ENCODE results near the gene NCOA3. TPM values are rescaled to one million over a fixed set of nuclear protein-coding genes. Genes with fewer than 3 reads are reported as not detected.

NCOA3 gene
- total and polyA plus RNA-seq, 10 of the 15 experiments (the other 5 are each of a cell fraction or from before 2014, with no cell fraction given): 16.9 to 96.2 (median 73.6) TPM

GRCh38 chr20:47622118-47622665 is 120.5 kb downstream of the NCOA3 start:
- Histone ChIP-seq H3K4me1 (ENCODE audit: control insufficient read depth, insufficient read depth, low read length) (peaks cover 10% of the 10 kb centered on the region), H3K36me3 (ENCODE audit: control insufficient read depth in 2 of 2, insufficient read depth in 2 of 2, low read length in 1 of 2) (peaks cover 6 to 30% of the 10 kb centered on the region in 2 experiments), H3K27me3 (replicated peaks in 1 of 2; ENCODE audit: control insufficient read depth in 2 of 2, insufficient read depth in 2 of 2, low read length in 1 of 2) (no peaks in the 10 kb centered on the region), H4K20me1 (ENCODE audit: control insufficient read depth, insufficient read depth) (no peaks in the 10 kb centered on the region), H3K9me3 (replicated peaks; ENCODE audit: control insufficient read depth, insufficient read depth, low read length) (no peaks in the 10 kb centered on the region), H3K4me3 (no peak overlapping the region), H3K27ac (ENCODE audit: control insufficient read depth, insufficient read depth) (no peak overlapping the region), H3K4me2 (ENCODE audit: control insufficient read depth, insufficient read depth) (no peak overlapping the region), H2AFZ (ENCODE audit: control insufficient read depth, low read depth, low read length) (no peak overlapping the region), H3K9ac (ENCODE audit: control insufficient read depth, insufficient read depth, low read length) (no peak overlapping the region), H3K79me2 (ENCODE audit: control insufficient read depth, insufficient read depth, low read length) (peaks cover 39% of the 10 kb centered on the region)
- no peak for TF ChIP-seq SREBF2 (IDR thresholded peaks at IDR 0.05; ENCODE audit: low read length)
- no peak for TF ChIP-seq ZNF384 (IDR thresholded peaks at IDR 0.05; ENCODE audit: borderline replicate concordance, low read depth, low read length)
- TF ChIP-seq ZNF687 (IDR thresholded peaks at IDR 0.05): no peak
- TF ChIP-seq, protein P1, sequence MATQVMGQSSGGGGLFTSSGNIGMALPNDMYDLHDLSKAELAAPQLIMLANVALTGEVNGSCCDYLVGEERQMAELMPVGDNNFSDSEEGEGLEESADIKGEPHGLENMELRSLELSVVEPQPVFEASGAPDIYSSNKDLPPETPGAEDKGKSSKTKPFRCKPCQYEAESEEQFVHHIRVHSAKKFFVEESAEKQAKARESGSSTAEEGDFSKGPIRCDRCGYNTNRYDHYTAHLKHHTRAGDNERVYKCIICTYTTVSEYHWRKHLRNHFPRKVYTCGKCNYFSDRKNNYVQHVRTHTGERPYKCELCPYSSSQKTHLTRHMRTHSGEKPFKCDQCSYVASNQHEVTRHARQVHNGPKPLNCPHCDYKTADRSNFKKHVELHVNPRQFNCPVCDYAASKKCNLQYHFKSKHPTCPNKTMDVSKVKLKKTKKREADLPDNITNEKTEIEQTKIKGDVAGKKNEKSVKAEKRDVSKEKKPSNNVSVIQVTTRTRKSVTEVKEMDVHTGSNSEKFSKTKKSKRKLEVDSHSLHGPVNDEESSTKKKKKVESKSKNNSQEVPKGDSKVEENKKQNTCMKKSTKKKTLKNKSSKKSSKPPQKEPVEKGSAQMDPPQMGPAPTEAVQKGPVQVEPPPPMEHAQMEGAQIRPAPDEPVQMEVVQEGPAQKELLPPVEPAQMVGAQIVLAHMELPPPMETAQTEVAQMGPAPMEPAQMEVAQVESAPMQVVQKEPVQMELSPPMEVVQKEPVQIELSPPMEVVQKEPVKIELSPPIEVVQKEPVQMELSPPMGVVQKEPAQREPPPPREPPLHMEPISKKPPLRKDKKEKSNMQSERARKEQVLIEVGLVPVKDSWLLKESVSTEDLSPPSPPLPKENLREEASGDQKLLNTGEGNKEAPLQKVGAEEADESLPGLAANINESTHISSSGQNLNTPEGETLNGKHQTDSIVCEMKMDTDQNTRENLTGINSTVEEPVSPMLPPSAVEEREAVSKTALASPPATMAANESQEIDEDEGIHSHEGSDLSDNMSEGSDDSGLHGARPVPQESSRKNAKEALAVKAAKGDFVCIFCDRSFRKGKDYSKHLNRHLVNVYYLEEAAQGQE (IDR thresholded peaks at IDR 0.05; ENCODE audit: low read depth, low read length): no peak
- no peak for TF ChIP-seq ZNF24 (IDR thresholded peaks at IDR 0.05)
- no peak for TF ChIP-seq ZZZ3 (IDR thresholded peaks at IDR 0.05; ENCODE audit: control insufficient read depth, insufficient read length, low read depth)
- no peak for TF ChIP-seq KAT2A (conservative IDR thresholded peaks at IDR 0.05; ENCODE audit: control insufficient read depth, low read depth, low read length)
- no peak for TF ChIP-seq CBFB (IDR thresholded peaks at IDR 0.05; ENCODE audit: low read depth)
- no peak for TF ChIP-seq POLR2AphosphoS2 (IDR thresholded peaks at IDR 0.05; ENCODE audit: low read depth, low read length)
- TF ChIP-seq, protein P2, sequence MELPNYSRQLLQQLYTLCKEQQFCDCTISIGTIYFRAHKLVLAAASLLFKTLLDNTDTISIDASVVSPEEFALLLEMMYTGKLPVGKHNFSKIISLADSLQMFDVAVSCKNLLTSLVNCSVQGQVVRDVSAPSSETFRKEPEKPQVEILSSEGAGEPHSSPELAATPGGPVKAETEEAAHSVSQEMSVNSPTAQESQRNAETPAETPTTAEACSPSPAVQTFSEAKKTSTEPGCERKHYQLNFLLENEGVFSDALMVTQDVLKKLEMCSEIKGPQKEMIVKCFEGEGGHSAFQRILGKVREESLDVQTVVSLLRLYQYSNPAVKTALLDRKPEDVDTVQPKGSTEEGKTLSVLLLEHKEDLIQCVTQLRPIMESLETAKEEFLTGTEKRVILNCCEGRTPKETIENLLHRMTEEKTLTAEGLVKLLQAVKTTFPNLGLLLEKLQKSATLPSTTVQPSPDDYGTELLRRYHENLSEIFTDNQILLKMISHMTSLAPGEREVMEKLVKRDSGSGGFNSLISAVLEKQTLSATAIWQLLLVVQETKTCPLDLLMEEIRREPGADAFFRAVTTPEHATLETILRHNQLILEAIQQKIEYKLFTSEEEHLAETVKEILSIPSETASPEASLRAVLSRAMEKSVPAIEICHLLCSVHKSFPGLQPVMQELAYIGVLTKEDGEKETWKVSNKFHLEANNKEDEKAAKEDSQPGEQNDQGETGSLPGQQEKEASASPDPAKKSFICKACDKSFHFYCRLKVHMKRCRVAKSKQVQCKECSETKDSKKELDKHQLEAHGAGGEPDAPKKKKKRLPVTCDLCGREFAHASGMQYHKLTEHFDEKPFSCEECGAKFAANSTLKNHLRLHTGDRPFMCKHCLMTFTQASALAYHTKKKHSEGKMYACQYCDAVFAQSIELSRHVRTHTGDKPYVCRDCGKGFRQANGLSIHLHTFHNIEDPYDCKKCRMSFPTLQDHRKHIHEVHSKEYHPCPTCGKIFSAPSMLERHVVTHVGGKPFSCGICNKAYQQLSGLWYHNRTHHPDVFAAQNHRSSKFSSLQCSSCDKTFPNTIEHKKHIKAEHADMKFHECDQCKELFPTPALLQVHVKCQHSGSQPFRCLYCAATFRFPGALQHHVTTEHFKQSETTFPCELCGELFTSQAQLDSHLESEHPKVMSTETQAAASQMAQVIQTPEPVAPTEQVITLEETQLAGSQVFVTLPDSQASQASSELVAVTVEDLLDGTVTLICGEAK (IDR thresholded peaks at IDR 0.05; ENCODE audit: borderline replicate concordance): no peak
- no peak for TF ChIP-seq IKZF2 (IDR thresholded peaks at IDR 0.05)
- SMC1A ChIA-PET (ENCODE audit: uncharacterized antibody, unreplicated experiment): interaction anchor here (1.4 to 4.5 kb wide), 7 partner anchors 62 to 242 kb away, joined by 3 to 42 read pairs (median 13); partner anchors contain the start of gene NCOA3
- WGBS (ENCODE audit: insufficient coverage, insufficient replicate concordance, low lambda C conversion rate, missing lambda C conversion rate): 88% methylated on average over 9 of the region's 9 CpGs
- FAIRE-seq: no peak
- DNase-seq (ENCODE audit: low read depth, low spot score): no peak
- POLR2A ChIA-PET: no interaction called here
- in situ Hi-C loops (cut with MboI): loop anchor here (5.0 kb wide), 2 partner anchors 225 to 345 kb away; no protein-coding TSS in a partner anchor
- intact Hi-C loops (cut with micrococcal nuclease; ENCODE audit: unreplicated experiment): loop anchor here (5.0 to 10.0 kb wide), 2 partner anchors 210 to 867 kb away; no protein-coding TSS in a partner anchor
- RAD21 ChIA-PET (ENCODE audit: unreplicated experiment): interaction anchor here (1.1 to 3.9 kb wide), 8 partner anchors 12 to 239 kb away, joined by 3 to 56 read pairs (median 5); partner anchors contain the start of gene NCOA3
- no peak for ATAC-seq
- no TSS peak for BruUV-seq (replicated peaks)
- CTCF ChIA-PET: interaction anchor here (1.5 to 3.2 kb wide), 5 partner anchors 12 to 426 kb away, joined by 7 to 40 read pairs (median 16); partner anchors contain the start of gene NCOA3

All from GM12878 (cell line).